ENCODE data around the gene HEMGN. TPM values are rescaled to one million over a fixed set of nuclear protein-coding genes. Genes with fewer than 3 reads are reported as not detected.

HEMGN gene
- total and polyA plus RNA-seq, 10 of the 15 experiments (the other 5 are each of a cell fraction or from before 2014, with no cell fraction given): 0.03 to 0.28 (median 0.09) TPM; not detected in 4

GRCh38 chr9:97941323-97941722 is 3.4 kb upstream of the HEMGN start (continued):
- TF ChIP-seq BCLAF1 (IDR thresholded peaks at IDR 0.05): no peak
- no peak for TF ChIP-seq HCFC1 (IDR thresholded peaks at IDR 0.05; ENCODE audit: low read length)

- in situ Hi-C loops (cut with MboI) (no loop called here), intact Hi-C loops (cut with micrococcal nuclease; ENCODE audit: unreplicated experiment) (no loop called here)
- ChIA-PET RAD21 (ENCODE audit: unreplicated experiment) (no interaction called here), CTCF (no interaction called here), POLR2A (no interaction called here), SMC1A (ENCODE audit: uncharacterized antibody, unreplicated experiment) (no interaction called here)
- no peaks in the 10 kb centered on the region for H4K20me1 ChIP-seq (ENCODE audit: control insufficient read depth, insufficient read depth)
- no peaks in the 10 kb centered on the region for H3K9me3 ChIP-seq (replicated peaks; ENCODE audit: control insufficient read depth, insufficient read depth, low read length)
- H2AFZ ChIP-seq (ENCODE audit: control insufficient read depth, low read depth, low read length): no peak overlapping the region
- DNase-seq (ENCODE audit: low read depth, low spot score) (no peak), ATAC-seq (no peak), FAIRE-seq (no peak)
- H3K36me3 ChIP-seq (ENCODE audit: control insufficient read depth in 2 of 2, insufficient read depth in 2 of 2, low read length in 1 of 2): no peaks in the 10 kb centered on the region
- no peaks in the 10 kb centered on the region for H3K27me3 ChIP-seq (replicated peaks in 1 of 2; ENCODE audit: control insufficient read depth in 2 of 2, insufficient read depth in 2 of 2, low read length in 1 of 2)
- no peak overlapping the region for H3K4me3 ChIP-seq
- H3K4me1 ChIP-seq (ENCODE audit: control insufficient read depth, insufficient read depth, low read length): peaks cover 7% of the 10 kb centered on the region; the same call in 1 of the 2 replicates
- H3K79me2 ChIP-seq (ENCODE audit: control insufficient read depth, insufficient read depth, low read length): no peaks in the 10 kb centered on the region
- H3K4me2 ChIP-seq (ENCODE audit: control insufficient read depth, insufficient read depth): no peak overlapping the region
- WGBS (ENCODE audit: insufficient coverage, insufficient replicate concordance, low lambda C conversion rate, missing lambda C conversion rate): 65% methylated on average over 3 of the region's 3 CpGs
- no peak overlapping the region for H3K9ac ChIP-seq (ENCODE audit: control insufficient read depth, insufficient read depth, low read length)
- H3K27ac ChIP-seq (ENCODE audit: control insufficient read depth, insufficient read depth): no peak overlapping the region
- BruUV-seq (replicated peaks): no TSS peak
- TF ChIP-seq CBX3 (IDR thresholded peaks at IDR 0.05; ENCODE audit: borderline replicate concordance, low read depth) (no peak), GABPA (IDR thresholded peaks at IDR 0.05; ENCODE audit: low read depth) (no peak), BMI1 (IDR thresholded peaks at IDR 0.05; ENCODE audit: borderline replicate concordance) (no peak), SREBF1 (IDR thresholded peaks at IDR 0.05; ENCODE audit: low read length) (no peak), IRF5 (IDR thresholded peaks at IDR 0.05; ENCODE audit: borderline replicate concordance) (no peak), ZNF274 (IDR thresholded peaks at IDR 0.05; ENCODE audit: insufficient read depth, insufficient read length) (no peak), BCL3 (IDR thresholded peaks at IDR 0.05; ENCODE audit: borderline replicate concordance, insufficient read depth, low read depth, low read length, poor library complexity, severe bottlenecking) (no peak), IRF4 (IDR thresholded peaks at IDR 0.05; ENCODE audit: low read depth, low read length) (no peak), SP1 (IDR thresholded peaks at IDR 0.05; ENCODE audit: low read depth, low read length) (no peak), WRNIP1 (IDR thresholded peaks at IDR 0.05; ENCODE audit: borderline replicate concordance, low read depth, low read length) (no peak), RB1 (IDR thresholded peaks at IDR 0.05; ENCODE audit: borderline replicate concordance) (no peak), YY1 (IDR thresholded peaks at IDR 0.05; ENCODE audit: low read depth, low read length) (no peak), ZZZ3 (IDR thresholded peaks at IDR 0.05; ENCODE audit: control insufficient read depth, insufficient read length, low read depth) (no peak), PKNOX1 (IDR thresholded peaks at IDR 0.05) (no peak)
Observed at GRCh38 chr9:97940741-97941140, 2.8 kb upstream of the HEMGN start.

Data from GM12878 (cell line).